Heart left ventricle (tissue), 13 donors: Measurements from ENCODE around the gene HVCN1.

ENCODE experiments used
- POLR2A ChIP-seq, 2 donors: fragments of 450-650 bp; IDR thresholded peaks; one replicate each; pipeline ENCODE4 v1.6.1; 2017; ENCODE audit warnings: antibody characterized with exemption in 2 of 2, mild to moderate bottlenecking in 2 of 2, moderate library complexity in 2 of 2
- TF ChIP-seq, protein P1 (sequence below), 12 donors: fragments of 200-600 bp; sonication (generic) in 4 of 12; IDR thresholded peaks; one replicate each; pipeline versions ENCODE4 v1.5.0 to v1.8.0; 2018 to 2022; ENCODE audit warnings: antibody characterized with exemption in 12 of 12, mild to moderate bottlenecking in 5 of 12
- donor health status: ischemic (EF 13 %, LVEDD 7.1; RV severe dilation, severe dysfunction).
- donor health status: DM: no; HTN: yes; CAD: no.
- donor health status: DM: no; HTN: no; CAD: no.
- donor health status: ischemic (EF 25% LVEDD 6.9; RV normal size, moderate dysfunction).
- donor health status: ischemic (EF 25% LVEDD 5.7; RV mildly dilated, moderate dysfunction).
- donor health status: ischemic (EF 35%, LVEDD 5.7; RV mildly dilated, moderate dysfunction).
- donor health status: nonischemic (EF 11% LVEDD 7.7; RV severe dilation, severe dysfunction).
- donor health status: DM: yes; HTN: yes; CAD: no.
- donor health status: PGD.
- donor health status: ischemic (EF 29% LVEDD 5.4; RV normal size, mild dysfunction).
- donor health status: nonischemic (EF 23%, LVEDD 6.1; RV moderate dilation, normal function).

DNA sequence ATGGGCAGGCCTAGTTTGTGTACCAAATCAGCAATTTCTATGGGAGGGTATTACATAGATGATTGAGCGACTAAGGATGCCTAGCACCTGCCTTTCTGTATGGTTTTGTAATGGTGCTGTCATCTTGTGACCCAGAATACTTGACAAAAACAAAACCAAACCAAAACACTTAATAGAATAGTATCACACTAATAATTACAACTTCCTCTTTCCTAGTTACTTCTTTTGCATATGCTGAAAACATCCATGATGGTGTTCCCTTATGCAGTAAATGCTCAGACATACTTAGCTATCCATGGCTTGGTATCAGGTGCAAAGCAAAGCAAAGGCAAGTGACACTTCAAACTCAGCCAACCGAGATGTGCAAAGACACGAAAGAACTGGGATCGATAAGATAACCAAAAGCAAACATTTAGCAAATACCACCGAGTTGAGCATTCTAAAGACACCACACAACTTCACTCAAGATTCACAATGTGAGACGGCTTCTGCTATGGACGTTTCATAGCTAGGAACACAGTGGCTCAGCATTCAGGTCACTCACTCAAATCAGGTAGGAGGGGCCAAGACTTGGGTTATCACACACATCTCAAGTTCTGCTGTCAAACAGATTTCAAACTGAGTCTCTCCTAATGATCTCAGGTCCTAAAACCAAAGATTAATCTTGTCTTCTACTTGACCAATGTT is 29.4 kb upstream of the HVCN1 start:
- TF ChIP-seq, protein P1, sequence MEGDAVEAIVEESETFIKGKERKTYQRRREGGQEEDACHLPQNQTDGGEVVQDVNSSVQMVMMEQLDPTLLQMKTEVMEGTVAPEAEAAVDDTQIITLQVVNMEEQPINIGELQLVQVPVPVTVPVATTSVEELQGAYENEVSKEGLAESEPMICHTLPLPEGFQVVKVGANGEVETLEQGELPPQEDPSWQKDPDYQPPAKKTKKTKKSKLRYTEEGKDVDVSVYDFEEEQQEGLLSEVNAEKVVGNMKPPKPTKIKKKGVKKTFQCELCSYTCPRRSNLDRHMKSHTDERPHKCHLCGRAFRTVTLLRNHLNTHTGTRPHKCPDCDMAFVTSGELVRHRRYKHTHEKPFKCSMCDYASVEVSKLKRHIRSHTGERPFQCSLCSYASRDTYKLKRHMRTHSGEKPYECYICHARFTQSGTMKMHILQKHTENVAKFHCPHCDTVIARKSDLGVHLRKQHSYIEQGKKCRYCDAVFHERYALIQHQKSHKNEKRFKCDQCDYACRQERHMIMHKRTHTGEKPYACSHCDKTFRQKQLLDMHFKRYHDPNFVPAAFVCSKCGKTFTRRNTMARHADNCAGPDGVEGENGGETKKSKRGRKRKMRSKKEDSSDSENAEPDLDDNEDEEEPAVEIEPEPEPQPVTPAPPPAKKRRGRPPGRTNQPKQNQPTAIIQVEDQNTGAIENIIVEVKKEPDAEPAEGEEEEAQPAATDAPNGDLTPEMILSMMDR (IDR thresholded peaks at IDR 0.05): no peak
- TF ChIP-seq POLR2A (IDR thresholded peaks at IDR 0.05): no peak
